Measurements from ENCODE around the gene STX11.

DNA sequence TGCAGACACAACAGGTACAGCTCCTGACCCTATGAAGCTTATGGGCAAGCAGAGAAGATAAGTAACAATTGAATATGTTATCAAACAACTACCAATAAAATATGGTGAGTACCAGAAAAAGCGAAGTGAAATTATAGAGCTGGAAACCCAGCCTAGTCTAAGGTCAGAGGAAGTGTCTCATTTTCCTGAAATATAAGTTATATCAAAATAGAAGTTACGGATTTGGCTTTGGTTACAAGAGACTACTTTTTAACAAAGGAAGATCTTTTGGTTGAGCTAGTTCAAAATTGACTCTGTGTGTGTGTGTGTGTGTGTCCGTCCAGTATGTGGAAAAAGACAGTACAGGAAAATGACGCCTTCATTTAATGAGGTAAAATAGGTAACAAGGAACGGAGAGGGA, 8.9 kb downstream of the STX11 start:
- TF ChIP-seq REST (IDR thresholded peaks at IDR 0.05; ENCODE audit: insufficient read depth in 1 of 2, low read depth in 2 of 2, low read length in 1 of 2) (no peak), CTCF (IDR thresholded peaks at IDR 0.05) (no peak), POLR2AphosphoS5 (IDR thresholded peaks at IDR 0.05; ENCODE audit: low read depth, low read length) (no peak)

All from Panc1 (cell line).